ENCODE measurements around the gene ZNF391. TPM values are rescaled to one million over a fixed set of nuclear protein-coding genes. Genes with fewer than 3 reads are reported as not detected.

The ZNF391 gene
- total RNA-seq, 1 experiment from 2014 or later = 4.7 TPM

- no peak overlapping the region for H3K4me2 ChIP-seq
- no peak for DNase-seq
- ChIA-PET CTCF (no interaction called here), POLR2A (ENCODE audit: unreplicated experiment) (no interaction called here)
- no TSS peak for BruUV-seq (replicated peaks)
- H3K79me2 ChIP-seq (ENCODE audit: low read depth) = no peaks in the 10 kb centered on the region
- no peaks in the 10 kb centered on the region for H3K9me2 ChIP-seq (ENCODE audit: insufficient read depth)
- TF ChIP-seq EZH2 (IDR thresholded peaks at IDR 0.05; ENCODE audit: low read depth) = no peak
- TF ChIP-seq CTCF (conservative IDR thresholded peaks at IDR 0.05) = no peak
- H3K4me3 ChIP-seq = no peak overlapping the region
- no peak overlapping the region for H3K27ac ChIP-seq
- intact Hi-C loops (cut with micrococcal nuclease; ENCODE audit: unreplicated experiment) = no loop called here
- H3K9me3 ChIP-seq (ENCODE audit: insufficient read depth, low read depth) = no peaks in the 10 kb centered on the region
- H2AFZ ChIP-seq = no peak overlapping the region
- peaks cover 7% of the 10 kb centered on the region; the same call in 1 of the 2 replicates for H3K4me1 ChIP-seq (replicated peaks; ENCODE audit: insufficient read depth)
- 0 out of 2 replicates have a peak, but pooled peaks cover 2% of the 10 kb centered on the region for H3F3A ChIP-seq (ENCODE audit: insufficient read depth, low read depth)
- no peaks in the 10 kb centered on the region for H4K20me1 ChIP-seq (ENCODE audit: insufficient read depth)
- no peaks in the 10 kb centered on the region for H3K36me3 ChIP-seq (ENCODE audit: low read depth)
- H3K27me3 ChIP-seq (ENCODE audit: insufficient read depth, low read depth) = no peaks in the 10 kb centered on the region
Observed at GRCh38 chr6:27383011-27383410, 5.5 kb upstream of the ZNF391 start.

DNA sequence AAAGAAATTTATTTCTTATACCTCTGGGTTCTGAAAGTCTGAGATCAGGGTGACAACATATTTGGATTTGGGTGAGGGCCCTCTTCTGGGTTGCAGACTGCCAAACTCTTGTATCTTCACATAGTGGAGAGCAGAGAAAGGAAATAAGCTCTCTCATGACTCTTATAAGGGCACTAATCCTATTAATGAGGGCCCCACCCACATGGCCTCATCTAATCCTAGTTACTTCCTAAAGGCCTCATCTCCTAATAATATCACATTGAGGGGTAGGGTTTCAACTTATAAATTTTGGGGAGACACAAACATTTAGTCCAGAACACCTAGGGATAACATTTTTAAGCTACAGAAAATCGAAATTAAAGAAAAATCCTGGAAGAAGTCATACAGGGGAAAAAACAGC lies 5.1 kb upstream of the ZNF391 start:
- ChIA-PET POLR2A (ENCODE audit: unreplicated experiment) (no interaction called here), CTCF (no interaction called here)

GRCh38 chr6:27392623-27393022 lies 4.1 kb downstream of the ZNF391 start:
- BruUV-seq (replicated peaks) = no TSS peak
- Histone ChIP-seq H3F3A (ENCODE audit: insufficient read depth, low read depth) (0 out of 2 replicates have a peak, but pooled peaks cover 6% of the 10 kb centered on the region), H3K4me3 (no peak overlapping the region), H3K4me1 (replicated peaks; ENCODE audit: insufficient read depth) (peaks cover 5% of the 10 kb centered on the region; the same call in 1 of the 2 replicates), H3K27me3 (ENCODE audit: insufficient read depth, low read depth) (no peaks in the 10 kb centered on the region), H4K20me1 (ENCODE audit: insufficient read depth) (no peaks in the 10 kb centered on the region), H3K27ac (no peak overlapping the region), H3K36me3 (ENCODE audit: low read depth) (no peaks in the 10 kb centered on the region), H3K4me2 (no peak overlapping the region), H3K79me2 (ENCODE audit: low read depth) (no peaks in the 10 kb centered on the region), H3K9me2 (ENCODE audit: insufficient read depth) (no peaks in the 10 kb centered on the region), H3K9me3 (ENCODE audit: insufficient read depth, low read depth) (peaks cover 6% of the 10 kb centered on the region; the same call in 1 of the 2 replicates), H2AFZ (no peak overlapping the region)
- TF ChIP-seq EZH2 (IDR thresholded peaks at IDR 0.05; ENCODE audit: low read depth) (no peak), CTCF (conservative IDR thresholded peaks at IDR 0.05) (no peak)
- no peak for DNase-seq
- ChIA-PET POLR2A (ENCODE audit: unreplicated experiment) (interaction anchor here (0.6 kb wide), 2 partner anchors 177 to 260 kb away, joined by 3 to 4 read pairs; a partner anchor contains a TSS), CTCF (no interaction called here)
- intact Hi-C loops (cut with micrococcal nuclease; ENCODE audit: unreplicated experiment) = no loop called here

More for the DNA sequence above, 5.1 kb upstream of the ZNF391 start:
- no peaks in the 10 kb centered on the region for H3K36me3 ChIP-seq (ENCODE audit: low read depth)
- H4K20me1 ChIP-seq (ENCODE audit: insufficient read depth) = no peaks in the 10 kb centered on the region
- peaks cover 8% of the 10 kb centered on the region; the same call in 1 of the 2 replicates for H3K4me1 ChIP-seq (replicated peaks; ENCODE audit: insufficient read depth)
- TF ChIP-seq CTCF (conservative IDR thresholded peaks at IDR 0.05) (no peak), EZH2 (IDR thresholded peaks at IDR 0.05; ENCODE audit: low read depth) (no peak)
- intact Hi-C loops (cut with micrococcal nuclease; ENCODE audit: unreplicated experiment) = no loop called here
- no peak overlapping the region for H3K4me2 ChIP-seq
- no peak for DNase-seq
- no peaks in the 10 kb centered on the region for H3K9me3 ChIP-seq (ENCODE audit: insufficient read depth, low read depth)
- BruUV-seq (replicated peaks) = no TSS peak
- H3K27me3 ChIP-seq (ENCODE audit: insufficient read depth, low read depth) = no peaks in the 10 kb centered on the region
- no peaks in the 10 kb centered on the region for H3K79me2 ChIP-seq (ENCODE audit: low read depth)
- 0 out of 2 replicates have a peak, but pooled peaks cover 6% of the 10 kb centered on the region for H3F3A ChIP-seq (ENCODE audit: insufficient read depth, low read depth)
- no peak overlapping the region for H3K27ac ChIP-seq
- H3K4me3 ChIP-seq = no peak overlapping the region
- H2AFZ ChIP-seq = no peak overlapping the region
- no peaks in the 10 kb centered on the region for H3K9me2 ChIP-seq (ENCODE audit: insufficient read depth)
